GM21737 (cell line): ENCODE measurements around the gene PLXDC2.

Source experiments
- ATAC-seq: cut with Tn5 transposase; IDR thresholded peaks from one replicate; pipeline ENCODE4 v1.9.1; 2021; ENCODE audit warnings: mild to moderate bottlenecking, moderate library complexity; ENCODE audit not compliant: unreplicated experiment

Gene PLXDC2

GRCh38 chr10:19848226-19848985 is 32.2 kb downstream of the PLXDC2 start:
- no peak for ATAC-seq

- ATAC-seq, result no peak
Measured at GRCh38 chr10:19853831-19854230, 37.6 kb downstream of the PLXDC2 start.

DNA sequence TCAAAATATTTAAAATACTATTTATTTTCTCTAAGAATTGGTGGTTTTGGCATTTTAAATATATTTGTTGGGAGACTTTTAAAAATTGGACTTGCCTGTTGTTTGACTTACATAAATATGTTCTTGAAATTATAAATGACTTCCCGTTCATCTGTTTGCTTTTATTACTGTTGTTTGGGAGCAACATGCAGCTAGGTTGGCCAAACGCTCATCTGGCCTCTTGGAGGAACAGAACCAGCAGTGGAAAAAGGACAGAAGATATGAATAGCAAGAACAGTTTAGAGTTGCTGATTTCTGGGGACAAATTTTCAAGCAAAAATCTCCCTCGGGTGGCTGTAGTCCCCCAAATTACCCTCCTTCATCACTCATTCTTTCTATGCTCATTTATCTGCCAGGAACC is 41.6 kb downstream of the PLXDC2 start:
- ATAC-seq, result no peak

DNA sequence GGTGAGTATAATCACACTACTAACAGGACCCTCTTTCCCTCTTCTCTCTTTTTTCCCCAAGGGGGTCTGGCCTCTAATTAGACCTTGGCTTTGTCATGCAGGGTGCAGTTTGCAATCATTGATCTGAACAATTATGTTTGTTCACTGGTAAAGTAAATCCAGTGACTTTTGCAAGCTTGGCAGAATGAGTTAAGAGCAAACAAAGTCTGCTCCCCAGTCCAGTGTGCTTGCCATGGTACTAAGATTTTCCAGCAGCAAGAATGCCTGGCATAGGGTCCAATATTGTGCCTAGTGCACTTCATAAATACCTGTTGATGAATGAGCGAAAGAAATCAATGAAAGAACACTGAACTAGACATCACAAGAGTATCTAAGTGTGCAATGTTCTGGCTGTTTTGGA is 43.9 kb downstream of the PLXDC2 start:
- no peak for ATAC-seq

DNA sequence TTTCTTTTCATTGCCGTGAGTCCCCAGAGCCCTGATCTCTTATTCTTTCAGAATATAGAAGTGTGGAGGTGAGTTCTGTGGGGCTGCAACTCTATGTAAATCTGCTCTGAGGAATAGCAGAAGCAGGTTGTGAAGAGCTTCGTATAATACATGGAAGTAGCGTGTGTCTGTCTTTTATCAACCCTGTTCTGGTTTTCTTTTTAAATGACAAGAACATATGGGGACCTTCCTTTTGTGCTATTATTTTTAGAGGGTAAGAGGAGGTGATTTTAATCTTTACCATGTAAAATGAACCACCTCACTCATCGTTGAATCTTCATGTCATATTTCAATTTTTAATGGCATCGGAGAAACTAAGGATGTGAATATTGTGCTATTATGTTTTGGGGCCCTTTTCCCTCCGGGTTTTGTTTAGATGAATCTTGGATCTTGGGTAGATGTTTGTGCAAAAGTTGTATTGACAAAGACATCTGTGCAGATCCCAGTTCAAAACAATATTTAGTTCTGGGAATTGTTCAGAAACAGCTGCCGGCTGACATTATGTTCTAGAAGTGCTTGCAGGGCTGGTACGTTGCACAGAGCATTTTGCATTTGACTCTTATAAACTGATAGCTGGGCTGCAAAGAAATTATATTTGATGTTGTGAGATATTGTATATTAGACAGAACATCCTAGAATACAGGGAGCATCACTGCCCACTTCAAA is 46.7 kb downstream of the PLXDC2 start:
- ATAC-seq, result no peak

DNA sequence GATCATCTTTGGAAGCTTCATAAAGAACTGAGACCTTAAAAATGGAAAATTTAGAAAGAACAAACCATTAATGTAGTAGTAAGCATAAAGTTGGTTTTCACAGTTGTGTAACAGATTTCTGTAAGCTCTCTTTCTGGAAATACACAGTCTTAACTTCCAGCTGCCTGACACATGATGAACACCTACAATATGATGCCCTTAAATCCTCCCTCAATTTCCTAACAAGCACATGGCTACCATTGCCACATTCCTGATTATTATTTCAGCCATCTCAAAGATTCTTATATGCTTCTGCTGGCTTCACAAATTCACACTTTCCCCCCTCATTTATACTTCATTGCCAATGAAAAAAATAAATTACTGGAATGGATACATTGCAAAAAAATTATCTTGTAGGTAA is 49.4 kb downstream of the PLXDC2 start:
- no peak for ATAC-seq

DNA sequence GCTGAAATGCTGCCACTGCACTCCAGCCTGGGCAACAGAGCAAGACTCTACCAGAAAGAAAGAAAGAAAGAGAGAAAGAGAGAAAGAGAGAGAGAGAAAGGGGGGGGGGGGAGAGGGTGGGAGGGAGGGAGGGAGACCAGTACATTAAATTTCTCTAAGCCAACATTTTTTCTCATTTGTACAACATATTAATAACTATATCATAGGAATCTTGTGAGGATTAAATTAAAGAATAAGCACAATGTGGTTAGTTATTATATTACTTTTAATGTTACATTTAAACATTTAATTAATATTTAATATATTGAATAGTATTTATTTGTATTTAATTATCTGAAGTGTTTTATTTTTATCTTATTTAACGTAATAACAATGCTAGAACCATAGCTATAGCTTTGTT is 53.1 kb downstream of the PLXDC2 start:
- no peak for ATAC-seq

- ATAC-seq, result no peak
Measured at GRCh38 chr10:19872504-19873271, 56.5 kb downstream of the PLXDC2 start.

DNA sequence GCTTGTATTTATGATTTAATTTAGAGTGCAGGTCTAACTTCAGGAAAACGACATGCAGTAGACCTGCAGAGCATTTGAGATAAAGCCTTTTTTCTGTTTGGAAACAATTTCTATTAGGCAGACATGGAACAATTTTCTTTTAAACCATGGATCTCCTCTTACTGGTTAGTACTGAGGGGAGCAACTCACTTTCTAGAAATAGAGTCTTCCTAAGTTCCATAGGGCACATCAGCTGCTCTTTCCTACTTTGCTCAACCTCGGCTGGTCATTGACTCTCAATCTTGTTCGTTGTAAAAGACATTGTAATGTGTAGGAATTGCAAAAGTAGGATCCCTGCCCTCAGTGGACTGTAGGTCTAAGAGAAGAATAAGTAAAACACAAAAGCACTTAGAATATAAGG is 58.0 kb downstream of the PLXDC2 start:
- no peak for ATAC-seq

- no peak for ATAC-seq
Measured at GRCh38 chr10:19874791-19875190, 58.6 kb downstream of the PLXDC2 start.

DNA sequence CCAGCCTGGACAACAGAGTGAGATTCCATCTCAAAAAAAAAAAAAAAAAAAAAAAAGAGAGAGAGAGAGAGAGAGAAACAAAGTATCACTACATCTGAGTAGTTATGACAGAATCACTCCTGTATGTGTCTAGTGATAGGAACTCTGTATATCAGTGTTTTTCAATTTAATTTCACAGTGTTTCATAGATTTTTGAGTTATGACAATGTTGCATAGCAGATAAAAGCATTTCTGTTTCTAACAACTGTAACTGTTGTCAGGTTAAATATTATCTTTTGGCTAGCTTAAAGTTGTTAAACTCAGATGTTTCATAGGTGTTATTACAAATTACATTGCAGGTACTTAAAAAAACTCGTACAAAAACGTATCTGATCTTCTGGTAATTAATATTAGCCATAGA is 60.3 kb downstream of the PLXDC2 start:
- ATAC-seq, result no peak

DNA sequence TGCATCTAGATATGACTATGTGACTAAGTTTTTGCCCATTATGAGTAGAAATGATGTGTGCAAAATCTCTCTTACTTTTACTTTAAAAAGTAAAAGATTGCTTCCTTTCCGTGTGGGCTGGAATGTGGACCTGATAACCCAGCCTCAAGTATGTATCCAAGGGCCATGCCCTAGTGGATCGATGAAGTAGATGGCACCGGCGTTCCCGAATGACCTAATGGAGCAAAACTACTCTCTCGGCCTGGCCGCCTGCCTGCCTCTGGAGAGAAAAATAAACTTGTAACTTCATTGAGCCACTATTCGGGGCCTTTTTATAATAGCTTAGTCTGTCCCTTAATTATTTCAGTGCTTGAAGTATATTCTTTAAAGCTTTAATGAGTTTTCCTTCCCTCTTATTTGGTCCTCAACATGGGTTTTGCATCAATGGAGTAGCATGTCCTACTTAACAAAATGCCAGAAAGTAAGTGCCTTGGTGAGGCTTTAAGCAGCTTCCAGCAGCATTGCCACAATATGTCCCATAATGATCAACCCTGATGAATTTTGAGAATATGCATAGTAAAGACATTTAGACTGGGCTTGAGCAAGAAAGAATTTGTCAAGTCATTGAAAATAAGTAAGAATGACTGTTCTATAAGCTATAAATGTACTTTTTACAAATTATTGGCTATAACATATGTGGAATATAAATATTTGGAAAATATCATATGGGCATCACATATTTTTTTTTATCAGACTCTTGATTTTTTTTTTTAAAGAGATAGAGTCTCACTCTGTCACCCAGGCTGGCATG is 61.4 kb downstream of the PLXDC2 start:
- ATAC-seq, result no peak

DNA sequence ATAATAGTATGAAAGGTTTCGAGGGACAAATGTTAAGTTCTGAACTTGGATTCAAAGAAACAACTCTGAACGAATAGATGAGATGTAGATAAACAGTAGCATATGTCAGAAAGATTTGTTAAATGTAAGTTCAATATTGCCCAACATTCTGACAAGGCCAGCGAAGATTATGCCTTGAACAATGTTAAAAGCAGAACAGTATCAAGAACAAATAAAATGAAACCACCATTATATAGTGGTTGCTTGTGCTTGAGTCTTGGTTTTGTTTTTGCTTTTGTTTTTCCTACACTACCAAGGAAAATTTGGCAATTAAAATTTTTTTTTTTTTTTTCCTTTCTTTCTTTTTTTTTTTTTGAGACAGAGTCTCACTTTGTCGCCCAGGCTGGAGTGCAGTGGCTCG is 66.4 kb downstream of the PLXDC2 start:
- ATAC-seq, result no peak

- ATAC-seq, result no peak
Measured at GRCh38 chr10:19888061-19888660, 71.9 kb downstream of the PLXDC2 start.

GRCh38 chr10:19889256-19889655 is 73.0 kb downstream of the PLXDC2 start:
- ATAC-seq, result no peak

GRCh38 chr10:19891429-19891828 is 75.2 kb downstream of the PLXDC2 start:
- no peak for ATAC-seq

GRCh38 chr10:19892270-19892669 is 76.0 kb downstream of the PLXDC2 start:
- ATAC-seq, result no peak

- ATAC-seq, result no peak
Measured at GRCh38 chr10:19892677-19893076, 76.4 kb downstream of the PLXDC2 start.

DNA sequence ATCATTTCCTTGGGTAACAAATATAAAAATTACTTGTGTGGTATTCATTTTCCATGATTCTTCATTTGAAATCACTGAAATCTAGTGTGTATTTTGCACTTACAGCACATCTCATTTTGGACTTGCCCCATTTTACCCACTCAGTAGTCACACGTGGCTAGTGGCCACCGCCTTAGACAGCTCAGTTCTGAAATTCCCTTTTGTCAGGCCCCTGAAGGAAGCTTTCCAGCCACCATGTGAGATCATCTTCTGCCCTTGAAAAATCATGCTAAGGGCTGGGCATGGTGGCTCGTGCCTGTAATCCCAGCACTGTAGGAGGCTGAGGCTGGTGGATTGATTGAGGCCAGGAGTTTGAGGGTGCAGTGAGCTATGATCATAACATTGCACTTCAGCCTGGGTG is 79.3 kb downstream of the PLXDC2 start:
- no peak for ATAC-seq

GRCh38 chr10:19902456-19902855 is 86.2 kb downstream of the PLXDC2 start:
- no peak for ATAC-seq
